ENCODE data around the gene CCDC91. TPM values are rescaled to one million over a fixed set of nuclear protein-coding genes. Genes with fewer than 3 reads are reported as not detected.
A peak's percentile ranks its signal among the peaks of the same experiment; 100 is the strongest.

The CCDC91 gene
- total and polyA plus RNA-seq, 11 donors: 24.9 to 62.1 (median 51.8) TPM

DNA sequence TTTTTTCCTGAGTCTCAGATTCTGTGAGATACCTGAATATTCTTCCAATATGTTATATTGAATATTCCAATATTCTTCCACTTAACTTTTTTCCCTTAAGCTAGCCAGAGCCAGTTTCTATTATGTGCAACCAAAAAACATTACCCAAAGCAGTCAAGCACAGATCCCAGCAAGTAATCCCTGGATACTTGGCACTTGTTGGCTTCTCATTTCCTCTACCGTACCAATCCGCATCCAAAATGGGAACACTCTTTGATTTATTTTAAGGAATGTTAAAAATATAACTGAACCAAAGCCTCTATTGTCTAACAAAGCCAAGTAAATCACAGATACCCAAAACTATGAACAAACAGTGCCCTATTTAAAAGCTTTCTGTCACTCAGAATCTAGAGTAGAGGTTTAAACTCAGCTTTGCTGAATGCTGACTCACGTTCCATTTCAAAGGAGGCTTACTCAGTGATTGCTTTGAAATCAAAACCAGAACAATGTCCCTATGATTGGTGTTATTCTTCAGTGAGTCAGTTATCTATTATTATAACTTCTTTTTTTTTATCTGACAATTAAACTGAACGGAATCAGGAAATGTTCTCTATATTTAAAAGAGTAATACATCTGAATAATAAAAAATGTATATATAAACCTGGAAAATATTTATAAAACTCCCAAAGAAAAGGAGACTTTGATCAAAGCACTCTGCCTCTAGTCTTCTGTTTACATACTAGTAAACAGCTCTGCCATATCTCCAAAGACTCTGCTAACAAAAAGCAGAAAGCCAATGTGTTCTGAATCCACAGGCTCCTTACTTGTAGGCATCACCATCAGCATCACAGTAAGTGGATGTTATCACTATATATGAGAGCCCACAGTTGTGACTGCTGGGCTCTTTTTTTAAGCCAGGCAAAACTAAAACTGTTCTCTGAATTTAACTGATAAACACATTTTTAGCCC is 360.8 kb downstream of the CCDC91 start:
- TF ChIP-seq POLR2A (IDR thresholded peaks at IDR 0.05) (no peak), CTCF (IDR thresholded peaks at IDR 0.05) (no peak)
- DNase-seq: no peak
- intact Hi-C loops (cut with DNase I): no loop called here

GRCh38 chr12:28552251-28552970 is 362.2 kb downstream of the CCDC91 start:
- H3K4me3 ChIP-seq: no peak overlapping the region
- no peak for ATAC-seq
- TF ChIP-seq CTCF (IDR thresholded peaks at IDR 0.05): no peak
- no peak for TF ChIP-seq POLR2A (IDR thresholded peaks at IDR 0.05)
- 75 to 84% (median 79%) methylated on average over 4 of the region's 4 CpGs for WGBS, 4 donors
- no peak overlapping the region for H3K27ac ChIP-seq
- H3K27me3 ChIP-seq: no peaks in the 10 kb centered on the region
- DNase-seq: no peak
- peaks cover 0 to 28% (median 0%) of the 10 kb centered on the region in 12 donors for H3K4me1 ChIP-seq
- H3K36me3 ChIP-seq: peaks cover 0 to 4% (median 0%) of the 10 kb centered on the region in 9 donors
- intact Hi-C loops (cut with DNase I): no loop called here
- no peaks in the 10 kb centered on the region for H3K9me3 ChIP-seq

More for the DNA sequence above, 360.8 kb downstream of the CCDC91 start:
- Histone ChIP-seq H3K27me3 (no peaks in the 10 kb centered on the region), H3K36me3 (peaks cover 0 to 4% (median 0%) of the 10 kb centered on the region in 9 donors), H3K4me3 (no peak overlapping the region), H3K4me1 (peaks cover 0 to 24% (median 0%) of the 10 kb centered on the region in 12 donors), H3K27ac (peak overlapping the region in 1 of 12 donors; percentile 30), H3K9me3 (no peaks in the 10 kb centered on the region)
- ATAC-seq: peak in 1 of 4 donors; percentile 55
- WGBS, 4 donors: 58 to 69% (median 62%) methylated on average over 4 of the region's 4 CpGs

GRCh38 chr12:28555748-28556147 is 365.5 kb downstream of the CCDC91 start:
- ATAC-seq (peak in 3 of 4 donors; percentile 39 to 64 (median 52)), DNase-seq (no peak)
- no peak overlapping the region for H3K4me3 ChIP-seq
- H3K27ac ChIP-seq: peak overlapping the region in 1 of 12 donors; percentile 2
- no peaks in the 10 kb centered on the region for H3K9me3 ChIP-seq
- H3K36me3 ChIP-seq: peaks cover 0 to 4% (median 0%) of the 10 kb centered on the region in 9 donors
- no peak for TF ChIP-seq CTCF (IDR thresholded peaks at IDR 0.05)
- TF ChIP-seq POLR2A (IDR thresholded peaks at IDR 0.05): no peak
- WGBS, 4 donors: 44 to 52% (median 48%) methylated on average over 4 of the region's 4 CpGs
- intact Hi-C loops (cut with DNase I): no loop called here
- no peaks in the 10 kb centered on the region for H3K27me3 ChIP-seq
- peaks cover 0 to 31% (median 0%) of the 10 kb centered on the region in 12 donors for H3K4me1 ChIP-seq

DNA sequence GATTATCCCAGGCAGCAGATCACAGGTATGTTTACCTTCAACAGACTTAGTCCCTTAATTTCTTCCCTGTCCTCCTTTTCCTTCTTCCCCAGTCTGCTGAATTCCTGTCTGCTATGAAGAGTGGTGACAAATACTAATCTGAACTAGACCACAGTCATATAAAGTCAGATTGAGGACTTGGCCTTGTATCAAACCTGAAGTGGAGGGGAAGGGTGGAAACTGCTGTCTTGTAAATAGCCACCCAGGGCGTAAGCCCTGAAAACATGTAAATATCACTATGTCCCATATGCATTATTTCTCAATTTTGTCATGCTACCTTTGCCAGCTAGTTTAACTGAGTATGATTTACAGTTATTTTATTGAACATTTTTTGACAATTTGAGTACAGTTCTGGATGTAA is 368.0 kb downstream of the CCDC91 start:
- Histone ChIP-seq H3K27me3 (no peaks in the 10 kb centered on the region), H3K4me1 (peaks cover 0 to 16% (median 0%) of the 10 kb centered on the region in 12 donors), H3K9me3 (no peaks in the 10 kb centered on the region), H3K36me3 (peaks cover 0 to 4% (median 0%) of the 10 kb centered on the region in 9 donors), H3K27ac (no peak overlapping the region), H3K4me3 (no peak overlapping the region)
- peak in 1 of 4 donors; percentile 50 for ATAC-seq
- intact Hi-C loops (cut with DNase I): no loop called here
- TF ChIP-seq POLR2A (IDR thresholded peaks at IDR 0.05): no peak
- no peak for TF ChIP-seq CTCF (IDR thresholded peaks at IDR 0.05)
- 48 to 70% (median 63%) methylated on average over 1 of the region's 1 CpG for WGBS, 4 donors
- no peak for DNase-seq
